ENCODE measurements around the gene PCYT1B. TPM values are rescaled to one million over a fixed set of nuclear protein-coding genes. Genes with fewer than 3 reads are reported as not detected.

The PCYT1B gene
- total RNA-seq, 1 experiment from 2014 or later: 20.7 TPM

- no peaks in the 10 kb centered on the region for H3K36me3 Mint-ChIP-seq
- TF ChIP-seq GRHL2 (CRISPR knock-in tag; IDR thresholded peaks at IDR 0.05; ENCODE audit: insufficient replicate concordance, severe bottlenecking): no peak
- no peak for TF ChIP-seq PRDM15 (CRISPR knock-in tag; IDR thresholded peaks at IDR 0.05)
- no peak for TF ChIP-seq ETV6 (CRISPR knock-in tag; IDR thresholded peaks at IDR 0.05)
- no peak for TF ChIP-seq MXD4 (CRISPR knock-in tag; IDR thresholded peaks at IDR 0.05; ENCODE audit: borderline replicate concordance)
- TF ChIP-seq PREB (CRISPR knock-in tag; IDR thresholded peaks at IDR 0.05; ENCODE audit: borderline replicate concordance): no peak
- no peak for TF ChIP-seq RORB (CRISPR knock-in tag; IDR thresholded peaks at IDR 0.05)
- no peak for TF ChIP-seq NR3C1 (CRISPR knock-in tag; conservative IDR thresholded peaks at IDR 0.05; ENCODE audit: low read depth)
- no peak for TF ChIP-seq FOXP1 (CRISPR knock-in tag; IDR thresholded peaks at IDR 0.05; ENCODE audit: borderline replicate concordance)
- TF ChIP-seq ARID4B (CRISPR knock-in tag; IDR thresholded peaks at IDR 0.05; ENCODE audit: borderline replicate concordance): no peak
- TF ChIP-seq TEAD4 (CRISPR knock-in tag; IDR thresholded peaks at IDR 0.05): no peak
- no peak for TF ChIP-seq IRF2 (CRISPR knock-in tag; IDR thresholded peaks at IDR 0.05; ENCODE audit: borderline replicate concordance, low read depth)
- no peak for TF ChIP-seq NFYB (CRISPR knock-in tag; conservative IDR thresholded peaks at IDR 0.05; ENCODE audit: low read depth)
- no peak for DNase-seq (ENCODE audit: low spot score)
- ATAC-seq: peak; percentile 83
- peaks cover 18% of the 10 kb centered on the region for H3K4me1 Mint-ChIP-seq
- POLR2A ChIA-PET: no interaction called here
- H3K27me3 Mint-ChIP-seq (ENCODE audit: low read depth): no peaks in the 10 kb centered on the region
- H3K9me3 Mint-ChIP-seq: no peaks in the 10 kb centered on the region
- CTCF ChIA-PET: interaction anchor here (0.6 to 1.3 kb wide), 7 partner anchors 9 to 307 kb away, joined by 3 to 9 read pairs (median 4); no protein-coding TSS in a partner anchor
- no peak overlapping the region for H3K4me3 Mint-ChIP-seq
- no peak overlapping the region for H3K27ac Mint-ChIP-seq
These were observed 29.4 kb upstream of the PCYT1B start for GRCh38 chrX:24676403-24677024.

GRCh38 chrX:24673424-24673823, 26.3 kb upstream of the PCYT1B start:
- Mint-ChIP-seq H3K27ac (no peak overlapping the region), H3K4me3 (no peak overlapping the region), H3K27me3 (ENCODE audit: low read depth) (no peaks in the 10 kb centered on the region), H3K4me1 (peaks cover 18% of the 10 kb centered on the region), H3K36me3 (no peaks in the 10 kb centered on the region), H3K9me3 (no peaks in the 10 kb centered on the region)
- ATAC-seq: peak; percentile 74
- ChIA-PET CTCF (interaction anchor here (0.7 to 1.1 kb wide), 2 partner anchors 18 to 386 kb away, joined by 3 read pairs; no protein-coding TSS in a partner anchor), POLR2A (no interaction called here)
- DNase-seq (ENCODE audit: low spot score): no peak
- TF ChIP-seq NFATC4 (CRISPR knock-in tag; IDR thresholded peaks at IDR 0.05): no peak
- no peak for TF ChIP-seq ELF4 (CRISPR knock-in tag; IDR thresholded peaks at IDR 0.05; ENCODE audit: low read depth)
- TF ChIP-seq ATF2 (CRISPR knock-in tag; IDR thresholded peaks at IDR 0.05; ENCODE audit: borderline replicate concordance, low read depth): no peak
- TF ChIP-seq IRF2 (CRISPR knock-in tag; IDR thresholded peaks at IDR 0.05; ENCODE audit: borderline replicate concordance, low read depth): no peak
- TF ChIP-seq ZBTB43 (CRISPR knock-in tag; IDR thresholded peaks at IDR 0.05): no peak
- no peak for TF ChIP-seq ZNF317 (CRISPR knock-in tag; IDR thresholded peaks at IDR 0.05; ENCODE audit: borderline replicate concordance, low read depth)
- no peak for TF ChIP-seq ATF3 (CRISPR knock-in tag; conservative IDR thresholded peaks at IDR 0.05)
- no peak for TF ChIP-seq ZNF281 (CRISPR knock-in tag; IDR thresholded peaks at IDR 0.05)

Data from WTC11 (cell line).